GM12891 (cell line): Measurements from ENCODE around the gene TMEM38A.

Experiments used
- POLR2A ChIP-seq: IDR thresholded peaks from 2 replicates; pipeline ENCODE4 v1.6.1; 2011; ENCODE audit warnings: low read depth, low read length, control low read depth
- POLR2AphosphoS5 ChIP-seq: IDR thresholded peaks from 2 replicates; pipeline ENCODE4 v1.6.1; 2011; ENCODE audit warnings: low read depth, low read length, control low read depth
- SPI1 ChIP-seq: IDR thresholded peaks from 2 replicates; pipeline ENCODE4 v1.6.1; 2011; ENCODE audit warnings: low read depth, low read length, control low read depth

DNA sequence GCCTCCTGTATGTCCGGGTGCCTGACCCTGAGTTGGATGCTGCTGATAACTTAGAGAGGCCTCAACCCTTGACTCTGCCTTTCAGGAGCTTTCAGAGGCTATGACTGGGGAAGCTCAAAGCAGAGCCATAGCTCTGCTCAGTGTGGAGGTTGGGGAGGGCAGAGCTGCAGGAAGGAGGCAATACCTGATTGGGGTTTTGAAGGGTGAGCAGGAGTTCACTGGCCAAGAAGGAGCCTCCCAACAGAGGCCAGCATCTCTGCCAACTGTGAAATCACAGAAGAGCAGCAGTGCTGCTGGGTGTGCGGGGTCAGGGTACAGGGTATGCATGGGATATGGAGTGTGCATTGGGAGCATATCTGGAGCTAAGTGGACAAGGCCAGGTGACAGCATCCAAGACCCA lies 21.6 kb downstream of the TMEM38A start:
- no peak for TF ChIP-seq POLR2AphosphoS5
- TF ChIP-seq POLR2A: no peak
- no peak for TF ChIP-seq SPI1
